GM21528 (cell line): Measurements from ENCODE around the gene NAALADL2.

Experiments used
- ATAC-seq: cut with Tn5 transposase; IDR thresholded peaks from one replicate; pipeline ENCODE4 v1.9.1; 2021; ENCODE audit warnings: mild to moderate bottlenecking, moderate library complexity; ENCODE audit not compliant: unreplicated experiment, low FRiP score

Gene NAALADL2

DNA sequence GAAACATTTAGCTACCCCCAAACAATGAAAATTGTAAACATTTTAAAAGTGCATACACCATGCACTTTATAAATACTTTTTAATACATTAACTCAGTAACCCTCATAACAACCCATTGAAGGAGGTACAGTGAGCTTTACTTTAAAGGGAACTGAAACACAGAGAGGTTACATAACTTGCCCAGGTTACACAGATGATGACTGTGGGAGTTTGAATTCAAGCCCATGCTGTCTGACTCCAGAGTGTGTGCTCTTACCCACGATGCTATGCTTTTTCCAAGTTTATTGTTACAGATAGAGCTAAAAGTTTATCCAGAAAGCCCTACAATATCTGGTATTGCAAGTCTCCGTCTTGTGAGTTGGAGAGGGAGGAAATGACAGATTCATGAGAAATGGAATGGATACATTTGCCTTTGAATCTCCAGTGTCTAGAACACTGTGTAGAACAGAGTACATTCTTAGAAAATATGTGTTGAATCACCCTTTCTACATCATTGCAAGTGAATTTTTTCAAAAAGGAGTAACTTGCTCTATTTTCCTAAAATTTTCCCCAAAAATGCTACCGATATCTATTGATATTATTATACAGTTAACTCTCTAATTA is 428.3 kb downstream of the NAALADL2 start:
- ATAC-seq, result no peak

GRCh38 chr3:175288621-175289020 is 429.5 kb downstream of the NAALADL2 start:
- ATAC-seq, result no peak

GRCh38 chr3:175294793-175295192 is 435.7 kb downstream of the NAALADL2 start:
- no peak for ATAC-seq

DNA sequence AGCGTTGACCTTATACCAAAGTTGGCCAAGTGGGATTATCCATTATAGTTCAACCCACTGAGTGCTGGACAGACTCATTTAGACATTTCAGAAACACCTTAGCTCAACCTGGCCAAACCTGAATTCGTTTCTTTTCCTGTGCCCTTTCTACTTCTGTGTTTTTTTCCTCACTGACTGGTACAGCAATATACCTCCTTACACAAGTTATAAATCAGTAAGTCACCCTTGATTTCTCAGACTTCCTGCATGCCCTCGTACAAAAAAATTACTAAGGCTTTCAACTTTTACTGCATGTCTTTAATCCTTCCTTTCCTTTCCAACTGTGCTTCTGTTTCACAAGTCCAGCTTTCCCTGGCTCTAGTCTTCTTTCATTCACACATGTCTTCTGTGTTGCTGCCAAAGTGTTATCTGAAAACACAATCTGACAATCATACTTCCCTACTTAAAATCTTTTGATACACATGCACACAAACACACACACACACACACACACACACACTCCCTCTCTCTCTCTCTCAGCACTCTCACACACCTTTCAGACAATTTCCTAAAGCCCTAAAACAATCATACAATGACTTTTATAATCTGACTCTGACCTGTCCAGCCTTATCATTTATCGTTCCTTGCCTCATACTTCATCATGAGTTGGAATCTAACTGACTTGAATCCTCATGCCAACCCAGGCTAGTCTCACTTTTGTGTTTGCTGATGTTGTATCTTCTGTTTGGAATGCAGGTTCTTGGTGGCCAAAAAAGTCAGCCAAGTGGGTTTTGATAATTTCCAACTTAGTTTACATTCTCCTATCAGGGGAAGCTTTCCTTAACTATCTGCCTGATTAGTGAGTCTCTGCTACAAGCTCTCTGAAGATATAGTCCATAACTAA is 436.4 kb downstream of the NAALADL2 start:
- no peak for ATAC-seq

- ATAC-seq, result no peak
Observed at GRCh38 chr3:175297216-175297615, 438.1 kb downstream of the NAALADL2 start.

DNA sequence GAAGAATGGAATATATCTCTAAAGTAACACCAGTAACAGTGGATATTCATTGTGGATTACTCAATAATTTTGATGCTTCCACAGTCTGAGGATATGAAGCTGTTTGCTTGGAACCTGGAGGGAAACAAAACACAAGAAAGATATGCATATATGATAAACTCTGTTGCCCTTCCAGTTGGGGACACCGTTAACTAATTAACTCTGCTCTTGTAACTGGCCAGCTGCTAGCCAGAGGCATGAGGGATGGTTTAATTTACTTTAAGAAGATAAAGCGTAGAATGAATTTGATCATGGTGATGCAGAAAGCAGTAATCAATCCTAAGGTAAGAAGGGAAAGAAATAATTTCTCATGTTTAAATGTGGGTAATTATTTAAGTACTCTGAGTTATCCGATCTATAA is 442.6 kb downstream of the NAALADL2 start:
- no peak for ATAC-seq

GRCh38 chr3:175304404-175304803 is 445.3 kb downstream of the NAALADL2 start:
- ATAC-seq, result no peak

GRCh38 chr3:175307642-175308041 is 448.5 kb downstream of the NAALADL2 start:
- no peak for ATAC-seq

DNA sequence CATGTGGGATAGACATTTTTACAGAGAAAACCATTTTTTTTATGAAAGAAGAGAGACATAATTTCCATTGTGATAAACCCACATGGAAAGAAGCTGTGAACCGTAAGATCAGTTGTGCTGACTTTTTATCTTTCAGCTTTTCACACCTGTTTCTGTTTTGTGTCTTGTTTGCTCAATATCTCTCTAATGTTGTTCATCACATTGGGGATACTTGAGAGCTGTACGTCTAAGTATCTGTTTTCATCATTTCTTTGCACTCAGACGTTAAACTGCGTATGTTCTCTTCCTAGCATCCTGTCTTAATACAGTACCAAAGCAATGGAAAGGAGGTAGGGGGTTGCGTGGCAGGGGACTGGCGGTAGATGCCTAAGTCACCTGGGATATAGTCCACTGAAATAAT is 449.0 kb downstream of the NAALADL2 start:
- ATAC-seq, result no peak

GRCh38 chr3:175310046-175310445 is 450.9 kb downstream of the NAALADL2 start:
- no peak for ATAC-seq

GRCh38 chr3:175311404-175311803 is 452.3 kb downstream of the NAALADL2 start:
- ATAC-seq, result no peak

DNA sequence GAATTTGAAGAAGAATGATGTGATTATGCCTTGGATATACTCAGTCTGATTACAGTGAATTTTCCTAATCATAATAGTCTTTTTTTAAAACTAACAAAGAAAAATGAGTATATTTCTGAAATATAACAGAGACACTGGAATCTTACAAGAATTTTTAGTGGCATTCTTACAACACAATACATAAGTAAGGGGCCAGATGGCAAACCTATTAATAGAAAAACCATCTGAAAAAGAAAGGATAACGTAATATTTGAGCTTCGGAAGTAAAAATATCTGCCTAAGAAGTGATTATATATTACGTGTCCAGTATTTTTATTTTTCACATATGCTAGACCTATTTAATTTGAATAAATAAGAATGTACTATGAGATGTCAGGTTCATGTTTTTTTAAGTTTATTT is 452.8 kb downstream of the NAALADL2 start:
- no peak for ATAC-seq

DNA sequence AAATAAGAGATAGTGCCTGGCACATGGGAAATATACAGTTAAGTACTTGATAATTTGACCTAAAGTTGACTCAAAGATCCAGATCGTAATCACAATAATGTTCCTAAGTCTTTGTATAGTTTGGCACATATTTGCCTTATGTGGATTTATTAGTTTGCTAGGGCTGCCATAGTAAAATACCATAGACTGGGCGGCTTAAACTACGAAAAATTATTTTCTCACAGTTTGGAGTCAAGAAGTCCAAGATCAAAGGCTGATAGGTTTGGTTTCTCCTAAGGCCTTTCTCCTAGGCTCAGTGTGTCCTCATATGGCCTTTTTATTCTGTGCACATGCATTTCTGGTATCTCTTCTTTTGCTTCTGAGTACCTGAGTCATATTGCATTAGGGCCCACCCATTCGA is 453.7 kb downstream of the NAALADL2 start:
- no peak for ATAC-seq

DNA sequence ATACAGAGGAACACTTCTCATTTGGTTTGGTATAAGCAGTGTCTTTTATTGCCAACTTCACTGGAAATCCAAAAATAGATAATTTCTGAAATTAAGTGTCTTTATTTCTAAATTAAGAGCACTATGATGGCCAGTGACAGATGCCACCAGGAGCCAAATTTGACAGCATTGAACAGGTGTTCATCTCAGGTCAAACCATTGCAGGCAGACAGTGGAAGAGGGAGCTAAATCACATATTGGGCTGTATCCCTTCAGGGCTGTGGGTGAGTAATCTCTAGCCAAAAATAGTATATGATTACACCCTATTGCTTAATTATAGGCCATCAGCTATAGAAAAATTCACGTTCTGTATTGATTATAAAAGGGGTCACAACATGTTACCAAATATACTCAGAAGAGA is 457.7 kb downstream of the NAALADL2 start:
- ATAC-seq, result no peak

GRCh38 chr3:175325440-175325839 is 466.3 kb downstream of the NAALADL2 start:
- no peak for ATAC-seq

- no peak for ATAC-seq
Observed at GRCh38 chr3:175326041-175326440, 466.9 kb downstream of the NAALADL2 start.

GRCh38 chr3:175329373-175329772 is 470.2 kb downstream of the NAALADL2 start:
- ATAC-seq, result no peak

GRCh38 chr3:175335229-175335628 is 476.1 kb downstream of the NAALADL2 start:
- no peak for ATAC-seq

- ATAC-seq, result no peak
Observed at GRCh38 chr3:175336406-175337133, 477.4 kb downstream of the NAALADL2 start.

GRCh38 chr3:175337631-175338030 is 478.5 kb downstream of the NAALADL2 start:
- ATAC-seq, result no peak

GRCh38 chr3:175338775-175339535 is 479.8 kb downstream of the NAALADL2 start:
- ATAC-seq, result no peak
